Measurements from ENCODE around the gene GRIK1.

Gene GRIK1

DNA sequence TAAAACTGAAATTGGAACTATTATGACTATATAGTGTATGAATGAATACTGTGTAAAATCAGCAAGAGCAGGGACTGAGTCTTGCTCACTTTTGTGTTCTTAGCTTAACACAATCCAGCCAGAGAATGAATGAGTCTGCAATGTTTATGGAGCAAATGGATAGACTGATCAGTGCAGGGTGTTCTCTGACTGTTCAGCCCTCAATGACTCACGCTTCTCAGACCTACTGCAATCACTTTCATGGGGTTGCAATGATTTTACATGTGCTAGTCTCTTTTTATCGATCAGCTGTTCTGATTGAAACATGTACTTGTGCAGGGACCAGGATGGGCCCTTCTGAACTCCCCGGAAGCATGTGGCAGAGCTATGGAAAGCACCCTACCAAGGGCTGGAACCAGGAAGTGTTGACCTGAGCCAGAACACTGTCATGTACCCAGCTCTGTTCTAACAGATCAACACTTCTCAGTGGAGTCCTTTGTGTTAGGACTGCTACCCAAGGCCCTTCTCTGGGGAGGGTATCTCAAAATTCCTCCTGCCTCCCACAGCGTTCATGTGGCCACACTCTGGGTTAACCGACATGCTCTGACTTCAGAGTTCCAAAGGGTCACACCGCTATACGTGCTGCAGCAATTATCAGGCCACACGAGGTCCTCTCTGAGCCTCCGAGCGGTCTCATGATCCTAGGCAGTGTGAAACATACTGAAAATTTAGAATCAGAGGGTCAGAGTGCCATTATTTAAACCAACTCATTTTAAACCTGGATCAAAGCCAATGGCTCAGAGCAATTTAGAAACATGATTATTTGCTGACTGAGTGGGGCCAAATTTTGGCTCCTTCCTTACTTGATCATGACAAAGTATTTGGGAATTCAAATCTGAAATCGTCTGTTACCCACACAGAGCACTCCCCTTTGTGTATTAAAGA, 35.2 kb downstream of the GRIK1 start:
- no peak for FAIRE-seq

DNA sequence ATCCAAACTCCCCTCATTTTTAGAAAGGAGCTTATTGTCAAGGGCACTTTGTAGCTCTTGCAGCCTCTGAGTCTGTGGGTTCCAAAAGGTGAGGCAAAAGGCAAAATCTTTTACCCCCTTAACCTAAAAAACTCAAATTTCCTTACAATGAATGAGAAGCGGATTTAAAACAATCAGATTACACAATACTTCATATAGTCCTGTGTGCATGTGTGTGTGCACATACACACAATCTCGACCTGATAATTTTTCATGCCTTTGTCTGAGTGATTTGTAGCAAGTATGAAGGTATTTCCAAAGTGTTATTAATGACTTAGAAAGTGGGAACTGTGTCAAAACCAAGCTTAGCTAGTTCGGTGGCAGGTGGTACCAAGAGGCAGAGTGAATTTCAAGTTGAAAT, 42.9 kb downstream of the GRIK1 start:
- no peak for FAIRE-seq

DNA sequence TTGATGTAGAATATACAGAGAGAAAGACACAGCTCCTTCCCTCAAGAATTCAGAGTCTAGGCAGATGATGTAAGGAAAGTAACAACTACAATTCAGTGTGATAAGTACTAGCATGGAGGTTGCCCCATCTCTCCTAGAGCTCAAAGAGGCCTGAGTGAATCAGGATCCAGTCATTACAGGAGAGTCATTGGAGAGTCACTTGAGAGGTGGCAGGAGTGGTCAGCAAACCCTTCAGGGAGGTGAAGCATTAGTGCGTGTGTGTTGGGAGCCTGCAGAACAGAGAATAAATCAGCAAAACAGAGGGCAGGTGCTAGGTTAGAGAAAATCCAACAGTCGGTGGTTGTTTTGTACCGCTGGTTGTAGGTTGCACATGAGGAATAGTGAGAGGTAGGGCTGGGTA, 46.1 kb downstream of the GRIK1 start:
- no peak for FAIRE-seq

DNA sequence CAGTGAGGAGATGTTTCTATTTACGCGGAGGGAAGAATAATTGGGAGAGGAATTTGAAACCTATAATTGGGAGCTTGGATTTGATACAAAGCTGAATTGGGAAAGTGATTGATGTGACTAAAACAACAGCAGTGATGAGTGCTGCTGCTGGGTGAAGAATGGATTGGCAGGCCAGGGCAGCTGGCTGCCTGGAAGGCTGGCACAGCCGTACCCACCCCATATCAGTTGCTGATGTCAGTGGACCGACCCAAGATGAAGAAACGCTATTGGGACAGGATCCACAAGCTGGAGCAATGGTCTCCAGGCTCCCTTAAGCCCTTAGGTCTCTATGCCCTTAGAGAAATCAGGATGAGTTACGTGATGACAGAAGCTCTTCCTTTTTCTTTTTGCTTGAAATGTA, 47.4 kb downstream of the GRIK1 start:
- no peak for FAIRE-seq

DNA sequence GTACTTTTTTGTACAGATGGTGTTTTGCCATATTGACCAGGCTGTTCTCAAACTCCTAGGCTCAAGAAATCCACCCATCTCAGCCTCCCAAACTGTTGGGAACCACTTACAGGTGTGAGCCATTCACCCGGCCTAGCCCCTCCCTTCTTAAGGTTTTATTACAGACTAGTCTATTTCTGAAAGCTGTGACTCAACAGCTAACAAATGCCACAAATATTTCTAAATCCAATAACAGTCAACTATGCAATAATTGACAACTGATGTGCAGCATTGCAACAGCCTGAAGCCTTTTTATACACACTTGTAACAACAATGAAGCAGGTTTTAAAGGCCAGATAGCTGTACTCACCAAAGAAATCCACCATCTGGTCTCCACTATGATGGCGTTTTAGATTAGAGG, 51.4 kb downstream of the GRIK1 start:
- FAIRE-seq = no peak

DNA sequence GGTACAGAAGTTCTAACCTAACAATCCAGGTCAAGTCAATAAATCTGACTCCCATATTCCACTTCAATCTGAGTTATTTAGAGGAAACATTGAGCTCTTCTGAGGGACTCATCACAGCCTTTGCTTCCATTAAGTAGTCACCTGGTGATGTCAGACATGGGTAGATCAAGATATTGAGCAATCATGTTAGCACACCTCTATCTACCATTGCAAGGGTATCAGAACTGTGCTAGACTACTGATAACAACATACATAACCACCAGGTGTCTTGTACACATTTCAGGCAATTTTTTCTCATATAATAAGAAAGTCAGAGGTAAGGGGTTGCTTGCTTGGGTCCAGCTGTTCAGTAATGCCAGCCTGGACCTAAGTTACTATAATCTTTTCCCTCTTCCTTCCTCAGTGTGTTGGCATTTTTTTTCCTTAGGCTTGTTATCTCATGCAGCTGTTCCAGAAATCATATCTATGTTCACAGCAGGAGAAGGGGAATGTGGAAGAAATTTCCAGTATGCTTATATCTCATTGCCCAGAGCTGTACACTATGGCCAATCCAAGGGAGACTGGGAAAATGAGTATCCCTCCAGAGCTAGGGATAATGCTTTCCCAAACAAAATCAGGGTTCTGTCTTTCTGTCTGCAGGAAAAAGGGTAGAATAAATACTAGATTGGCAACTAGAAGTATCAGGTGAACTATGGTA, 52.3 kb downstream of the GRIK1 start:
- no peak for FAIRE-seq

DNA sequence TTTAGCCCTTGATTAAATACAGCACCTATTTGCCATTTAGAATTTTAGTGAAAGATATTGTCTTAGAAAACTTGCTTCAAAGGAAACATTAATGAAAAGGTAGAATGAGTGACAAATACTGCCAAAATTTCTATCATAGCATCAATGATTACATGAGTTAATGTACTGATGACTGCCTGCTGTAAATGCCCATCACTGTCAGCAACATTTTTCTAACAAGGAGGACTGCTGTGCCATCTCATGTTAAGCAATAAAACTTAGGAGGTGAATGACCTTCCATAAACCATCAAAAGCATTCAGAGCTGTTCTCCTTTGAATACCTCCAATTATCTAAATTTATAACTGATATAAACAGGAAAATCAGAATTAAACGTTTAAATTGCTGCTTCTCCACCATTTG, 54.3 kb downstream of the GRIK1 start:
- FAIRE-seq = no peak

DNA sequence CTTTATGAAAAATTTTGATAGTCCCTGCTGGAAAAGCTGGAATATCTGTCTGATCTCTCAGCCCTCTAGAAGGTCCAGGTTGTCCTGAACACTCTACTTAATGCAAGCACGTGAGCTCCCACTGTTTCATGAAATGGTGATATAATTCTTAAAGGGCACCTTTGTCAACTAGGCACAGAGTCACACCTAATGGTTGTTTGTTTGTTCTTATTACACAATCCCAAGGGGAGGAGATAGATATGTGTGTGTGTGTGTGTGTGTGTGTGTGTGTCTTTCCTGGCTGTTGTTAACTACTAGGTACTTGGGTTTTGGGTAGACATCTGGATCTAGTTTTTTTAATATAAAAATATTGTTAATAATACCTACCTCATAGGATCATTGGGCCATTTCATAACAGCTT, 63.9 kb downstream of the GRIK1 start:
- no peak for FAIRE-seq

DNA sequence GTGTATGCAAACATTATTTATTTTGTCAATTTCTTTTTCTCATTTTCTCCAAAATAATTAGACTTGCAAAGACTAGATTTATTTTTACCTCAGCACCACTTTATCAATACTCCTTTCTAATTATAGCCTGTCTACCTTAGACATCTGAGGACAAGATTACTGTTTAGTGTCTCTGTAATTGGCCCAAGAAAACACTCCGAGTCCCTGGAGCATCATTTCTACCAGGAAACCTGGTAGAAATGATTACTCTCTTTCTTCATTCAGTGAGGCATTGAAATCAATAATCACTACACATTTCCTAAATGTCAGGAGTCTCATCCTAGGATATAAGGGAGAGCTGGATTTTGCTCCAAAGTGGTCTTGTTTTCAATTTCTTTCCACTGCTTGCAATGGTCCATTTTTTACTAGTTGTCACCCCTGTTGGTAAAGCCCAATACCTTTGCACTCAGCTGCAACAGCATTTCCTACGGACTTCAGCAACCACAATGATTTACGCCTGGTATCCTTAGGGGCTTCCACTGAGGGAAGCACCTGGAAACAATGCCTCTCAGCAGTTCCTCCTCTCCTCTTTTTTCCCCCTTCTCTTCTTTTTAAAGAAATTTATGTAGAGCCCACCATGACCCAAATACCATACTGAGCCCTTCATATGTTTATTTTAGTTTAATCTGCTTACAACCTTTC, 64.6 kb downstream of the GRIK1 start:
- no peak for FAIRE-seq

DNA sequence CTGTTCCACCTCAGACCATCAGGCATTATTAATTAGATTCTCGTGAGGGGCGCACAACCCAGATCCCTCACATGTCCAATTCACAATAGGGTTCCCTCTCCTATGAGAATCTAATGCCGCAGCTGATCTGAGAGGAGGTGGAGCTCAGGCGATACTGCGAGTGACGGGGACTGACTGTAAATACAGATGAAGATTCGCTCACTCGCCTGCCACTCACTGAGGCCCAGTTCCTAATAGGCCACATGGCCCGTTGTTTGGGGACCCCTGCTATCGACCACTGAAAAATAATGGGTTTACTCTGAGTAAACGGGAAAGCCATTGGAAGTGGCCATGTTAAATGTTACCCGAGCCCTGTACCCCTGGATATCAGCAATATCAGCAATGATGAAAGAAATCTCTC, 65.9 kb downstream of the GRIK1 start:
- FAIRE-seq = no peak

DNA sequence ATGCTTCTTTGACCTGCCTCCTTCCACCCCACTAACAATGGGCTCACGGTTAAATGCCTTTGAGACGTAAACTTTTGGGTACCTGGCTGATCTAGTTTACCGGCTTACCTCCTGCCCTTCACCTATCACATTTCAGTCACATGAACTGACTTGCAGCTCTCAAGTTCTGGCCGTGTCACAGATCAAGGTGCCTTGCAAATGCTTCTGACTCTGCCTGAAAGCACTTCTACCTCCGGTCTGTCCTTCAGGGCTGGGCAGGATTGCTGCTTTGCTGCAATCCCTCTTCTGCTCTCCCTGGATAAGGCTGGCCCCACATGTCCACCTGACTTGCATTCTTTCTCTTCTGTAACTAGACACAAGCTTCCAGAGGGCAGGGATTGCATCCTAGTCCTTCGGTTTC, 69.0 kb downstream of the GRIK1 start:
- no peak for FAIRE-seq

DNA sequence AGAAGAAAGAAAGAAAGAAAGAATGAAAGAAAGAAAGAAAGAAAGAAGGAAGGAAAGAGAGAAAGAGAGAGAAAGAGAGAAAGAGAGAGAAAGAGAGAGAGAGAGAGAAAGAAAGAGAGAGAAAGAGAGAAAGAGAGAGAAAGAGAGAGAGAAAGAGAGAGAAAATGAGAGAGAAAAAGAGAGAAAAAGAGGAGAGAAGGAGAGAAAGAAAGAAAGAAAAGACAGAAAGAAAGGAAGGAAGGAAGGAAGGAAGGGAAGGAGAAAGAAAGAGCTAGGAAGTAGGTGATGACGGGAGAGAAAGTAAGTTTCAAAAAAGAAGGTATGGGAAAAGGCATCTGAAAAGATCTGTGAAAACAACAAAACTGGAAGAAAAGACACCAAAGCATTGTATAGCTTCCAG, 72.0 kb downstream of the GRIK1 start:
- no peak for FAIRE-seq

DNA sequence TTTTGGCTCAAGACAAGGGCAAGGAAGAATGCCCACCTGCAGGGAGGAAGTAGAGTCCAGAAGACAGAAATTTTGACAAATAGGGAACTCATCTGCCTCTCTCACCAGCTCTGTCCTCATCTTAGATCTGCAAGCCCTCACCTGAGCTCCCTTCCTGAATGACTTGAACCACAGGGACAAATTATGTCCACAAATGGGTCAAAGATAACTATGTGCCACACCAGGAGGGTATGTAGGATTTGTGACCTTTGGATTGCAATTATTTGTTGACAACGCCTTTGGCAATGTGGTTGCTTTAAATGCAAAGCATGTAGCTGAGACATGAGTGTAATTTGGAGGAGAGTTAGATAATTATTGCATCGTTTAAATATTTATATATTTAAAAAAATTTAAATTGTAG, 79.5 kb downstream of the GRIK1 start:
- no peak for FAIRE-seq

DNA sequence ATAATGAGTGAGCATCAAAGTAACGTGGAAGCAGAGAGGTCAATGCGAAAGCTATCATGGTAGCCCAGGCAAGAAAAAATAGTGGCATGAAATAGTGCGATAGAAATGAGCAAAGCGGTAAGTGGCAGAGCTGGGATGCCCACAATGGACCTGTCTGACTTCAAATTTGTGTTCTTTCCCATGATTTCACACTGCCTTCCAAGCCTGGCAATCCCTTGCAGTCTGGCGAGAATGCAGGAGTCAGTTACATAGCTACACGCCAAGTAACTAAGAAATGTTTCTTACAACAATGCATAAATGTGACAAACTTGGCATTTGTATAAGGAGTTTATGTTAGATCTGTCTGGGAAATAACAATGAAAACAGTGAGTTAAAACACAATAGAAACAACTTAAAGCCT, 82.6 kb downstream of the GRIK1 start:
- FAIRE-seq = no peak

DNA sequence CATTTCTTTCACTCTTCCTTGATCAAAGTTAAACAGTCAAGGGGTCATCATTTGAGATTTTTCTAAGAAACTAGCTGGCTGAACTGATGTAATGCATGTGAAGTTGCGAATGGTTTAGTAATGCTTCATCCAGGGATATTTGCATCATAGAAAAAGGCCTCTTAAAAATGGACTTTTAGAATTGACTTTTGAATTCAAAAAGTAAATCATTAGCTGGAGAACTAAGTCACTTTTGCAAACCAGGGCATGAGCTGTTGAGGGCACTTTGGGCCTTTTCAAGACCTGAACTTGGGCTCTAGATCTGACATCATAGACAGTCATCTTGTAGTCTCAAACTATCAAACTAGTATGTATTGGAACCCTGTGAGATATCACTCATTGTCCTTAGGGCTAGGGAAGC, 85.0 kb downstream of the GRIK1 start:
- no peak for FAIRE-seq

DNA sequence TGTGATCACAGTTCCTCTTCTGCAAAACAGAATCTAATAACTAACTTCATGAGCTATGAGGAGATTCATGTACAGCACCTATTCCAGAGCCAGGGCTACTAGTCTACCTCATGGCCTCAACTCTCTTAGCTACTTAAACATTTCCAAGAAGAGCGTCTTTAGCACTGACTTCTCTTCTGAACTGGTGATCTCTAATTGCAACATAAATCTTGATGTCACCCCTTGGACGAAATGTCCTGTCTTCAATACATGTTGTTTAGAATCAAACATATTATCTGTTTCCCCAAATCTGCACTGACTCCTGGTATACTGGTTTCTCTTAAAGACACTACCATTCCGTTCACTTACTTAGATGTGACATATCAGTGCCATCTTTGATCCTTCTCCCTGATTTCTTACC, 88.2 kb downstream of the GRIK1 start:
- FAIRE-seq = no peak

DNA sequence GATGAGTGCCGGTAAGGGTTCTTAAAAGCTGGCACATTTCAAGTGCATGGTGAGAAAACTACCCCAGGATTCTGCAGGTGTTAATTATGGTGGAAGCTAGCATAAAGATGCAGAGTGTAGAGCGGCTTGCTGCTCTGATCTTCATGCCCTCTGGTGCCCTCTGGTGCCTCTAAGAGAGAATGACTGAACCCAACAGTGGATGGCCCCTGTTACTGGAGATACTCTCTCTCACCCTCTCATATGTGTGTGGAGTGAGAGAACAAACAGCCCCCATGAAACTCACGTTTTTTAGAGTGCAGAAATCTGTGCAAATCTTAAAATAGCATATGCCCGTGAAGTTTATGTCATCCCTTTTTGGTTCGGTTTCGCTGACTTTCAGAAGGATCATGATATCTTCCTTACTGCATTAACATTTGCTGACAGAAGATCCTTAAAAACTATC, 90.0 kb downstream of the GRIK1 start:
- no peak for FAIRE-seq

DNA sequence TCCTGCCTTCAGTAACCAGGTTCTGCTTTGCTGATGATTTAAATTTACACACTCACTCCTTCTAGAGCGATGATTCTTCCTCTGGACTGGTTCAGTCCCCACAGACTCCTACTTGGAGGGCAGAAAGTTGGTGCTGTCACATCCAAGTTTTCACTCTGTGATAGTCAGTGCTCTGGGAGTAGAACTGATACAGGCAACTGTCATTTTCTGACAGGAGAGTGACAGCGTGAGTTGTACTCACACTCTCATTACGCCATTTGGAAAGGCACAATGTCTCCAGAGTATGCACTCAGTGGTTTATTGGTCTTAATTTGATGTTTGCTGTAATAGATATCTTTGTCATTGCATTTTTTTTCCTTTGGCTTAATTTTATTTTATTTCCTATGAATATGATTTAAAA, 96.0 kb downstream of the GRIK1 start:
- FAIRE-seq = no peak

DNA sequence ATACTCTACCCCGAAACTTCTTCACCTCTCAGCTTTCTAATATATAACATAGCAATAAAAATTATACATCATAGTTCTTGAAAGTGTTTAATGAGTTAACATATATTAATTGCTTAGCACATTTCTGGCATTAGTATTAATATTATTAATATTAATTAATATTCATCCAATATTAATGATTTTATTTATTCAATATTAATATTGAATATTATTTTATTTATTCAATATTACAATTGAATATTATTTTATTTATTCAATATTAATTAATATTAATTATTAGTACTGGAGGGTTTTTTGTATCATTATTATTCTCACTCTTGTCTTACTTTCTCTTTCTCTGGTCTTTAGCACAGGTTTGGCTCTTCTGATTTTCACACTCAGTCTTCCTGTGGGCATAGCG, 105.2 kb downstream of the GRIK1 start:
- FAIRE-seq = peak; percentile 89

DNA sequence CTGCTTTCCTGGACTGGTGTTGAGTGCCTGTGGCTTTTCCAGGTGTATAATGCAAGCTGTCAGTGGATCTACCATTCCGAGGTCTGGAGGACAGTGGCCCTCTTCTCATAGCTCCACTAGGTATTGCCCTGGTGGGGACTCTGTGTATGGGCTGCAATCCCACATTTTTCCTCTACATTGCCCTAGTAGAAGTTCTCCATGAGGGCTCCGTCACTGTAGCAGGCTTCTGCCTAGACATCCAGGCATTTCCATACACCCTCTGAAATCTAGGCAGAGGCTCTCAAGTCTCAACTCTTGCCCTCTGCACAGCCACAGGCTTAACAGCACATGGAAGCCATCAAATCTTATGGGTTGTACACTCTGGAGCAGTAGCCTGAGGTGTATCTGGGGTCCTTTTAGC, 107.6 kb downstream of the GRIK1 start:
- FAIRE-seq = no peak

DNA sequence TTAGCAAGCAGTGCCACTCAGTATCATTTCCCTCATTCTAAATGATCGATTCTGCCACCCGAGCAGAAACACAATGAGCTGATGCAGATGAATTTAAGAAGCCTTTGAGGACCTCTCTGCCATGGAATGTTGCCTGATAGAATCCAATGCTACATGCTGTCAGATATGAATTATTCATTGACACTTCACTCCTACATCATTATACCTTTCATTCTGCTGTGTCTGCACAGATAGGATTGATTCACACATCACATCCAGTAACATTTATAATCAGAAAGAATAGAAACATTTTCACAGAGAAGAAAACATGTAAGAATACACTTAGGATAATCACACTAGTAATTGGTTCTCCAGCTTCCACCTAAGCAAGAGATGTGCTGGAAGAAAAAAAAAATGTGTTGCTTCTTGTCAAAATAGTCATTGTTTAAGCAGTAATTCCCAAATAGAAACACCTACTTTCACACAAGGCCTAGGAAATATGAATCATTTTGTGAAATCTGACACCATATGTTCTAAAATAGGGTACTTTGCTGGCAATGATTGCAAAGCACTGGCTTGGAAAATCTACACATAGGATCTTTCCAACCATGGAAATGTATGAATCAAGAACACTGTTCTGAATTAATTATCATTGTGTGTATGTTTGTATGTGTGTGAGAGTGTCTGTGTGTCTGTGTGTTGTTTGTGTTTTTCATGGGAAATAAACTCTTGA, 110.1 kb downstream of the GRIK1 start:
- no peak for FAIRE-seq

DNA sequence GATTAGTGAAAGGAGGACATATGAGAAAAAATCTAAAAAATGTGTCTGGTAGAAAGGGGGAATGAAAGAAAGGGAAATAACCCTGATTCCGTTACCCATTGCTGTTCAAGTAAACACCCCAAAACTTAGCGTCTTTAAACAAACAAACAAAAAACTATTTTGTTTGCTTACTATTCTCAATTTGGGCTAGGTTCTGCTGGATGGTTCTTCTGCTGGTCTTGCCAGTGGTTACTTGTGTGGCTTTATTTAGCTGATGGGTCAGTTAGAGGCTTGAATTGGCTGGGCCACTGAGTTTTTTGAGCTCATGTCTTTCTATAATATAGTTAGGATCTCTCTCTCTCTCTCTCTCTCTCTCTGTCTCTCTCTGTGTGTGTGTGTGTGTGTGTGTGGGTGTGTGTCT, 112.1 kb downstream of the GRIK1 start:
- no peak for FAIRE-seq

DNA sequence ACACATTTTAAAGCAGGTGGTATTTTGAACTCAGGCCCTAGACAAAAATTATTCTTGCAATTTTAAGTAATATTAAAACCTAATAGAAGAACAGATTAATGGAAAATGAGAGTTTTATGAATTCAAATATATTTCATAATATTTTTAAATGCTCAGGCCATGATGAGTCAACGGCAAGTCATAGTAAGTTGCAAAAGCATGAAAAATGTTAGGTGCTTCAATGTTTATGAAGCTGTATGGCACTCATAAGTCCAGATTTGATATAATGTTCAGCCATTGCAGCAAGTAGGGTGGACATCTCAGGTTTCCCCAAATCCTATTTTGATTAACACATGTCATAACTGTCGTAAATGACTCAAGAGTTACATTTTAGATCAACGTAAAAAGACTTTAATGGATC, 112.6 kb downstream of the GRIK1 start:
- no peak for FAIRE-seq
